NCI-H748 (cell line): ENCODE results near the gene VAV2.

Experiments
- DNase-seq: peaks from one replicate; lab custom pipeline; 2025; ENCODE audit not compliant: unreplicated experiment; lab: John Stamatoyannopoulos, UW

VAV2 gene

DNA sequence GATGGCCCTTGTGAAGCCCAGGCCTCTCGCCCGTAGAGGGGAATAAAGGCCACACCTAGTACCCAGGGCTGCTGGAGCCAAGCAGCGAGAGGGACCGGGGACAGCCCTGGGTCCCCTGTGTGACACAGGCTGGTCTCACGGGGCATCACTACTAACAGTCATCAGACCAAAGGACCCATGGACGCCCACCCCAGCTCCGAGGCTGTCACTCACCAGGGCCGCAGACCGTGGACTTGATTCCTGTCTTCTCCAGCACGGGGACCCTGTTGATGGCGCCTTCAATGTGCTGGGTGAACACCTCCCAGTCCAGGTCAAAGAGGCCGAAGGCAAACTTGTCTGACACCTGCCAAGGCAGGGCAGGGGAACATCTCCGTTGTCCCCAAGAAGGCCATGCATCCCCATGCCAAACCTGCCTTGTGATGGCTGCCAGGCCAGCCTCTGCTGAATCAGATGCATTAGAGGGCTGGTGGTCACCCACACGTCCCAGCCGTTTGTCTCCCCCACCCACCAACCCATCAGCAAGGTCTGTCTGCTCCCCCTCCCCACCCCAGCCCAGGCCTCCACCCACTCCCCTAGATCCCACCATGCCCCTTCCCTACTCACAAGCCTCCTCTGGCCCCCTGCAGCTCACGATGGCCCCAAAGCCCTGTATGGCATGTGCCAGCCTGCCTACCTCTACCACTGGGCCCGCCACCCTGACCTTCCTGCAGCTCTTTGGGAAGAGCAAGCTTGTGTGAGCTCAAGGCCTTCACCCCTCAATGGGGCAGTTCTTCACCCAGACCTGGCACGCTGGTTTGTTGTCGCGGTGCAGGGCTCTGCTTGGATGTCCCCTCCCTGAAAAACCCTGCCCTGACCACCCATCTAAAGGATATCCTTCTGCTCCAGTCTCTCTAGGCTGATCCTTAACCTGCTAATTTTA, 274.8 kb downstream of the VAV2 start:
- no peak for DNase-seq

DNA sequence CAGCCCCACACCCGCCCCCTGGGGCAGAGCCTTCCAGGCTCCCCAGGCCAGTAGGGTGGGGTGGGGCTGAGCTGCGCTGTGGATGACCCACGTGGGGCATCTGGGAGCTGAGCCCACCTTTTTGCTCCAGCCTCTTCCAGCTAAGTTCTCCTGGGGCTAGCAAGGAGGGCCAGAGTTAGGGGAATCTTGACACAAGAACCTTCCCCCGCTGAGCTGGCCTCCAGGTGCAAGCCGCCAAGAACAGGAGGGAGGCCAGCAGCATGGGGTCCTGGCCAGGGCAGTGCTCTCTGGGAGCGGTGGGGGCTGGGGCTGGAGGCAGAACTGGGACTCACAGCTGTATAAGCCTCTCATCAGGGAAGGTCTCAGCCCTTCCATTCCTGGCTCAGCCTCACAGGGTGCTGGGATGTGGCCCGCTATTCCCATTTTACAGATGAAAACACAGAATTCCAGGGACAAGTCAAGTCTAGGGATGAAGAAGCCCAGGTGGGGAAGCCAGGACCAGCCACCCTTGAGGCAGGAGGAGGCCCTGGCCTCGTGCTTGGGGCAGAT, 275.5 kb downstream of the VAV2 start:
- no peak for DNase-seq

DNA sequence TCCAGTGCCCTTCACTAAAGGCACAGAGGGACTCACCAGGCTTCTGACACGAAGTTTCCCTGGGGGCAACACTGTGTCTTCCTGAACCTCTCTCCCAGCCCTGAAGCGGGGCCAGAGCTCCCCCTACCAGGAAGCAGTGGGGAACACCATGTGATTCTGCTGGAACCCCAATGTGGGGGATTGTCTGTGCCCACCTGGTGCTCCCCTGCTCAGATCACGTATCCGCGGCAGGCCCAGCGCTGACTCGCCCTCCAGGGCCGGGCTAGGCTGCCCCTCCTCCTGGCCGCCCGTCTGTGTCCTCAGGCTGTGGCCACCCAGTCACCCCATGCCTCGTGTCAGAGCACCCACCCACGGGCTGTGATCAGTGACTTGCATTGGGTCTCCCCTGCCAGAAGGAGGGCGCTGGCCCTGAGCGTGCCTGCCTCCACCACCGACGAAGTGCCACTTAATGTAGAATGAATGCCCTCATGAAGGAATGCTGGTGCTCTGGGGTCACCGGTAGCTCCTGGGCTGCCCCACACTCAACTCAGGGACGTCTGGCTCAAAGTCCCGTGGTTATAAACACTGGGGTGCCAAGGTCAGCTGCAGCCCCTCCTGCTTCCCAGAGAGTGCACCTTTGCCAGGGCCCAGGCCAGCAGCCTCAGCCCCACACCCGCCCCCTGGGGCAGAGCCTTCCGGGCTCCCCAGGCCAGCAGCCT, 276.1 kb downstream of the VAV2 start:
- peak; percentile 26 for DNase-seq

DNA sequence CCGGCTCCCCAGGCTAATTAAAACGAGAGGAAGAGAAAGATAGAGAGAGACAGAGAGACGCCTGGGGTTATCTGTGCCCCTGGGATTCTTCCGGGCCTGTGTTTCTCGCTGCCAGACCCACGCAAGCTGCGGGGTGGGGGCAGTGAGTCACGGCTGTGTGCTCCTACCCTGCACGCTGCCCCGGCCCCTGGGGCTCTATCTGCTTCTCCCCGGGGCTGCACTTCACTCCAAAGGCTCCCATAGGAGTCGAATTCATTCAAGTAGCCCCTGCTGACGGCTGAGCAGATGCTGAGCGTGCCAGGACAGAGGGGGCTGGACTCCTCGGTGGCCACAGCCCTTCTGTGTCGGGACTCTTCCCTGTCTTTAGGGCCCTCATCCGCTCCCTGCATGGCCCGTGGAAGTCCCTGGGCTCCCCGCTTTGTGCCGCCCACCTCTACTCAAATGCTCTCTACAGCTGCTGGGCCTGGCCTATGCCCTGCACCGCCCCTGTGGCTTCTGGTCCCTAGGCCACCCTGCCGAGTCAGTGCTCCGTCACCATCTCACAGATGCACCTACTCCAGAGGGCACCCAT, 276.7 kb downstream of the VAV2 start:
- DNase-seq, result no peak

DNA sequence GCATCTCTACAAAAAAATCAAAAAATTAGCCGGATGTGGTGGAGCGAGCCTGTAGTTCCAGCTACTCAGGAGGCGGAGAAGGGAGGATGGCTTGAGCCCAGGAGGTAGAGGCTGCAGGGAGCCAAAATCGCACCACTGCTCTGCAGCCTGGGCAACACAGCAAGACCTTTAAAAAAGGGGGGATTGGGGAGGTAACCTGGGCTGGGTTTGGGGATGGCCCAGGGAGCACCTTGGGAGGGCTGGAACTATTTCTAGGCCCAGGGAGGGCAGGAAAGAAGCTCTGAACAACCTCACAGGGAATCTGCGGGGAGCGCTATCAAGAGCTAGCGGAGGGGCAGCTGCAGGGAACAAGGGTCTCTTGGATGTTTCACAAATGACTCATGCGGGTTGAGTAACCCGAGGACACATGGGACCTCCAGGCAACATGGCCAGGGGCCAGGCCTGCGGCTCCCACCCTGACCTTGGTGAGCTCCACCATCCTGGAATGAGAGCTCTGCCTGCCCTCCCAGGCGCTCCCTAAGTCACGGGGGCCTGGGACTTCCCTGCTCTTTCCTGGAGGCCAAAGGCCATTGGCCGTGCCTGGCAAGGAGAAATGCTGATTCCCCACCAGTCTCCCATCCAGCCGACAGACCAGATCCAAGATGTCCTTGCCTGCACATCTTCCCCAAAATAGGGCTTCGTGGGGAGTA, 277.4 kb downstream of the VAV2 start:
- no peak for DNase-seq

DNA sequence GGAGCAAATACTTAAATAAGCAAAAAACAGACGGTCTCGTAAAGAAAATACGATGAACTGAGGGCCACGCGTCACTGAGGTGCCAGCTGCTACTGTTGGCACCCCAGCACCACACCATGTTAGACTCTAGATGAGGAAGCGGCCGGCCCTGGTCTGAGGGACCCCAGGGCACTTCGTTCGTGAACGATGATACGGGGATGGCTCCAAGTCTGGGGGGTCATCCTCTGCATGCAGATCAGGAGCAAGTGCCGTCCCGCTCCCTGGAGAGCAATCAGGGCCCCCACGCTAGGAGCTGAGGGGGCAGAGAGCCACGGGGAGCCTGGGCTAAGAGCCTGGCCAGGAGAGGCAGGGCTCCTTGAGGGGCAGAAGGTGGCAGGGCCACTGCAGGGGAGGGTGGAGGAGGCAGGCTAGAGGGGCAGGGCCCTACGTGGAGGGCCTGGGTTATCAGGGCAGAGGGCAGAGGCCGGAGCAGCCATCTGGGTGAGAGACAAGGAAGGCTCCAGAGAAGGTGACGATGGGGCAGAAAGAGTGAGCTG, 278.1 kb downstream of the VAV2 start:
- DNase-seq, result no peak

DNA sequence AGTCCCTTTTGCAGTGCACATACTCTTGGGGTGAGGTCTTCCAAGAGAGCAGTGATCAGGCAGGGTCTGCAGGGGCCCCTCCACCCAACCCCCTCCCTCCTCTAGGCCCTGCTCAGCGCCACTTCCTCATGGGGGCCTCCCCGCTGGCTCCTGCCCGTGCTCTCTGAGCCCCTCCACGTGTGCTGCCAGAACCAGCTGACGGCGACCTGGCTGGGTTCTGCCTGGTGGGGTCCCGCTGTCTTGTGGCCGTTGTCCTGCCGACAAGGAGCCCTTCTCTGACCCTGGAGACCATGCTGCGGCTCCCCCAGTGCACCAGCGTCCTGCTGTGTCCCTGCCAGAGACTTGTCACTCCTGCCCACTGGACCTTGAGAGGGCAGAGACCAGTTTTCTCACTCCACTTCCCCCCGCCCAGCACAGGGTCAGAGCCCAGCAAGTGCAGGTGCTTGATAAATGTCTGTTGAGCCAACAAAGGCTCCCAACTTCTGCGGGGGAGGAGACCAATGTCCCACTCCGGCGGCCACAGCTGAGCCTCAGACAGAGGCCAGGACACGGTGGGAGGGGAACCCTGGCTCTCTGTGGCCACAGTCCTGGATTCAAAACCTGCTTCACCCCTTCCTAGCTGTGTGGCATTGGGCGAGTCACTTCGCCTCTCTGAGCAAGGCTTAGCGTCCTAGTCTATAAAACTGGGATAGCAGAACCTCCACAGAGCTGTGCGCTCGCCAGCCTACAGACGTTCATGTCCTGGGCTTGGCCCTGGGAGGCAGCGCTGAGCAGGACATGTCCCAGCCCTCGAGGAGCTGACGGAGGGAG, 278.8 kb downstream of the VAV2 start:
- DNase-seq, result no peak

DNA sequence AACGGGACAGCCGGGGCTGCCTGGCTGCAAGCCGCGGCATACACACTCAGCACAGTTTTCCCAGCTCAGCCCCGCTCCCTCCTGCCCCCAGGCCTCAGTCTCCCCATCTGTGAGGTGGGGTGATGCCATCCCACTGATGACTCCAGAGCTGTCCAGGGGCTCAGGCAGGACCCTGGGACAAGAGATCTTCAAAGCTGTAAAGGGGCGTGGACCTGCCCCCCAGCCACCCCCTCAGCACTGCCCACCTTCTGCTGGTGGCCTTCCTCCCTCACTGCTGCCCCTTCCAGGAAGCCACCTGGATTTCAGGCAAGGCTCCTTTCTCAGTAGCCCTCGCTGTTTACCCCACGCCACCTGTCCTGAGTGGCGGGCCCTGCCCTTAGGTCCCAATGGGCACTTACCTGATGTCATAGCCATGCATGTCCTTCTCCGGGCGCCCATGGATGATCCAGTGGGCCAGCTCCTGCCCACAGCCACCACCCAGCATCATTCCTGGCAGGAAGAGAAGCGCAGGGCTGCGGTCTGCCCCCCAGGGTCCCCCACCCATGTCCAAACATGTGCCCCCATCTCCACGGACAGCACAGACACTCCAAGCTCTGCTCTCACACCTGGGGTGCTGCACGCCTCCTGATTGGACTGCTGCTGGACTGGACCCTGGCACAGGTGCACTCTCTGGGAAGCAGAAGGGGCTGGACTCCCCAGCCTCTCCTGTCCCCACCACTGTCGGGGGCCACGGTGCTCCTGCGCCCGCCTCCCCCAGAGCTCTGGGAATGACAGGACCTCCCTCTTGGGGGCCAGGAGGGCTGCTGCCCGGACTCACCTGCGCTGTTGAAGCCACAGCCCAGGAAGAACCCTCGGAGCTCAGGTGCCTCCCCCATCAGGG, 279.7 kb downstream of the VAV2 start:
- DNase-seq, result no peak
